Fibroblast of villous mesenchyme (primary cell): Measurements from ENCODE around the gene CACNG5. TPM values are rescaled to one million over a fixed set of nuclear protein-coding genes. Genes with fewer than 3 reads are reported as not detected.

Experiments
- DNase-seq: peaks from one replicate; pipeline ENCODE4 v3.0.0-alpha.2; 2010; ENCODE audit warnings: low read depth
- H3K4me3 ChIP-seq: 2 replicates; pipeline ENCODE4 v1.5.1; 2011; ENCODE audit warnings: low read depth, mild to moderate bottlenecking, low read length
- CTCF ChIP-seq: IDR thresholded peaks from 2 replicates; pipeline ENCODE4 v1.5.1; 2012; ENCODE audit warnings: low read depth, mild to moderate bottlenecking, low read length; ENCODE audit not compliant: insufficient read depth
- total RNA-seq: library from RNA; depleted of rRNA; stranded (reverse); fragments of >200 nt; gene quantifications from 2 replicates; pipeline ENCODE4 v1.2.3, GENCODE V29; 2012

The CACNG5 gene
- total RNA-seq, 1 donor, result not detected

- DNase-seq, result no peak
- TF ChIP-seq CTCF, result no peak
- H3K4me3 ChIP-seq, result no peak overlapping the region
Measured at GRCh38 chr17:66837885-66838665, 3.2 kb downstream of the CACNG5 start.

GRCh38 chr17:66839616-66840015, 4.7 kb downstream of the CACNG5 start:
- H3K4me3 ChIP-seq, result no peak overlapping the region
- no peak for DNase-seq
- TF ChIP-seq CTCF, result no peak

- H3K4me3 ChIP-seq, result no peak overlapping the region
- no peak for DNase-seq
- no peak for TF ChIP-seq CTCF
Measured at GRCh38 chr17:66840061-66840460, 5.1 kb downstream of the CACNG5 start.

GRCh38 chr17:66841328-66841727, 6.4 kb downstream of the CACNG5 start:
- TF ChIP-seq CTCF, result no peak
- no peak overlapping the region for H3K4me3 ChIP-seq
- DNase-seq, result no peak

GRCh38 chr17:66841744-66842143, 6.8 kb downstream of the CACNG5 start:
- TF ChIP-seq CTCF, result no peak
- no peak for DNase-seq
- no peak overlapping the region for H3K4me3 ChIP-seq

GRCh38 chr17:66842505-66842904, 7.6 kb downstream of the CACNG5 start:
- DNase-seq, result no peak
- no peak overlapping the region for H3K4me3 ChIP-seq
- no peak for TF ChIP-seq CTCF

GRCh38 chr17:66842959-66843358, 8.0 kb downstream of the CACNG5 start:
- no peak overlapping the region for H3K4me3 ChIP-seq
- TF ChIP-seq CTCF, result no peak
- DNase-seq, result no peak
